ENCODE measurements around the gene FFAR2. TPM values are rescaled to one million over a fixed set of nuclear protein-coding genes. Genes with fewer than 3 reads are reported as not detected.
A peak's percentile ranks its signal among the peaks of the same experiment; 100 is the strongest.

Gene FFAR2
- total and polyA plus RNA-seq, 5 experiments from 2014 or later = not detected

DNA sequence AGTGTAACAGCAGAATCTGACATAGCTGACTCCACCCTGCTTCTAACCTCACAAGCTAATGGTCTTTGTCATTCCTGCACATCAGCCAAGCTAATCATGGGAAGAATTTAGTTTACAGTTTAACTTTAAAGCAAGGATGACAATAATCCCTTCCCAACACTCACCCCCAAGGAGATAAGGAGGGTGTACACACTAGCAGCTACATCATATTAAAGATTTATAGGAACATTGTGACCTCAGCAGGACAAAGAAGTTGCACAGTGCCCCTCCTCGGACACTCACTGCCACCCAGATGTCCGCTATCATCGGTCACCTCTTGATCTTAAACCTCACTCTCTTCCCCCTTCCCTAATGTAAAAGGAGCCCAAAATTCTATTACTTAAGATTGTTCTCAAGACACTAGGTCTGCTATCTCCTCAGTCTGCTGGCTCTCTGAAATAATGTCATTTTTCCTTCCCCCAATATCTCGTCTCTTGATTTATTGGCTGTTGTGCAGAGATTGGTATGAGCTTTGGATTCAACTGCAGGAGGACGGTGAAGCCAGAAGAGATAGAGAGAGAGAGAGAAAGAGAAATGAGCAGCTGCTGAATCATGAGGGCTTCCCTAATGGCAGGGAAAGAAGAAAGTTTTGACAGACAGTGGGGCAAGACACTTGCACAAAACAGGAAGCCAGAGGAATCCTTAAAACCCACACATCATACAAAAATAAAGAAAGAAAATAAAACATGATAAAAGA lies 17.5 kb upstream of the FFAR2 start:
- no peak for DNase-seq
- Mint-ChIP-seq H3K36me3 (peaks cover 0 to 23% (median 10%) of the 10 kb centered on the region in 3 donors), H3K27me3 (peaks cover 0 to 12% (median 4%) of the 10 kb centered on the region in 5 donors), H3K27ac (peak overlapping the region in 1 of 10 donors; percentile 40), H3K9me3 (peaks cover 0 to 24% (median 22%) of the 10 kb centered on the region in 9 donors), H3K4me1 (peaks cover 7 to 18% (median 10%) of the 10 kb centered on the region in 4 donors), H3K4me3 (peak overlapping the region in 1 of 10 donors; percentile 8)
- no peak for ATAC-seq
- POLR2A ChIA-PET = no interaction called here

DNA sequence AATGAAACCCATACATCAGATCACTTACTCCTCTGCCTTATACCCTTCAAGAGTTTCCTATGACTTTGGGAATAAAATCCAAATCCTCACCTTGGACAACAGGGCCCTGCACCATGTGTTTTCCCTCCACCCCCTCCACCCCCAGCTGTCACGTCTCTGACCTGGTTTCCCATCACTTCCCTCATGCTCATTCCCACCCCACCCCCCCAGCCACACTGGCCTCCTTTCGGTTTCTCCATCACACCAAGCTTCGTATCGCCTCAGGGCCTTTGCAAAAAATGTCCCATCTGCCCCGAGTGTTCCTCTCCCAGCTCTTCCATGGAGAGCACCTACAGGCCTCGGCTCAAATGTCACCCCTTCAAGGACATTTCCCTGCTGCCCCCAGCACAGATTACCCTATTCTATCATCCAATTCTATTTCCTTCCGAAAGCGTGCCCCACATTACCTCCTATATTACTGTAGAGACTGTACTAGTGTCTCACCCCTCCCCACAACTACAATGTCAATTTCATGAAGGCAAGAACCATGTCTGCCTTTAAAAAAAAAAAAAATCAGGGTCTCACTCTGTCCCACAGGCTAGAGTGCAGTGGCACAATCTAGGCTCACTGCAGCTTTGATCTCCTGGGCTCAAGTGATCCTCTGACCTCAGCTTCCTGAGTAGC lies 16.8 kb upstream of the FFAR2 start:
- peaks cover under 1 to 18% (median 10%) of the 10 kb centered on the region in 5 donors for H3K27me3 Mint-ChIP-seq
- DNase-seq (no peak), ATAC-seq (no peak)
- H3K27ac Mint-ChIP-seq = no peak overlapping the region
- POLR2A ChIA-PET = no interaction called here
- peaks cover 0 to 23% (median 10%) of the 10 kb centered on the region in 3 donors for H3K36me3 Mint-ChIP-seq
- H3K9me3 Mint-ChIP-seq = peaks cover 0 to 24% (median 22%) of the 10 kb centered on the region in 9 donors
- peak overlapping the region in 2 of 10 donors; percentile 22 to 25 for H3K4me3 Mint-ChIP-seq
- H3K4me1 Mint-ChIP-seq = peaks cover 7 to 24% (median 13%) of the 10 kb centered on the region in 4 donors

DNA sequence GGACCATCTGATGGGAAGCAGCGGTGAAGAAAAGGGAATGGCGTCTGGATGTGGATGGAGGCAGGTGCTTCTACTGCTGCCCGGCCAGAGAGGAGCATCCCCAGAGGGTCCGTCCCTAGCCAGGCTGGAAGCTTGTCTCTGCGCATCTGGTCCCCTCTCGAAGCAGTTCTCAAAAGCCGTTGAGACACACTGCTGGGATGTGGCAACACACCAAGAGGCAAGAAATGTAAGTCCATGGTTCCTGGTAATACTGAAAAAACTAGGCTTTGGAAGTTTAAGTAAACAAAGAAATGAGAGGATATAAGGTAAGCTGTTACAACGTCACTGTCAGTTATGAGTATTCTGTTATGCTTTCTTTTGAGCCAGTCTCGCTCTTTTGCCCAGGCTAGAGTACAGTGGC lies 15.1 kb upstream of the FFAR2 start:
- Mint-ChIP-seq H3K4me1 (peaks cover 15 to 36% (median 21%) of the 10 kb centered on the region in 4 donors), H3K9me3 (peaks cover 0 to 24% (median 22%) of the 10 kb centered on the region in 9 donors), H3K4me3 (no peak overlapping the region), H3K36me3 (peaks cover 0 to 23% (median 10%) of the 10 kb centered on the region in 3 donors), H3K27me3 (peaks cover 7 to 30% (median 19%) of the 10 kb centered on the region in 5 donors), H3K27ac (peak overlapping the region in 1 of 10 donors; percentile 48)
- ATAC-seq (no peak), DNase-seq (no peak)
- POLR2A ChIA-PET = no interaction called here

GRCh38 chr19:35433448-35433847 lies 14.6 kb upstream of the FFAR2 start:
- Mint-ChIP-seq H3K9me3 (peaks cover 0 to 24% (median 22%) of the 10 kb centered on the region in 9 donors), H3K36me3 (peaks cover 0 to 23% (median 10%) of the 10 kb centered on the region in 3 donors), H3K27ac (no peak overlapping the region), H3K4me1 (peaks cover 15 to 40% (median 21%) of the 10 kb centered on the region in 4 donors), H3K27me3 (peaks cover 7 to 33% (median 19%) of the 10 kb centered on the region in 5 donors), H3K4me3 (no peak overlapping the region)
- ATAC-seq (no peak), DNase-seq (no peak)
- POLR2A ChIA-PET = no interaction called here

DNA sequence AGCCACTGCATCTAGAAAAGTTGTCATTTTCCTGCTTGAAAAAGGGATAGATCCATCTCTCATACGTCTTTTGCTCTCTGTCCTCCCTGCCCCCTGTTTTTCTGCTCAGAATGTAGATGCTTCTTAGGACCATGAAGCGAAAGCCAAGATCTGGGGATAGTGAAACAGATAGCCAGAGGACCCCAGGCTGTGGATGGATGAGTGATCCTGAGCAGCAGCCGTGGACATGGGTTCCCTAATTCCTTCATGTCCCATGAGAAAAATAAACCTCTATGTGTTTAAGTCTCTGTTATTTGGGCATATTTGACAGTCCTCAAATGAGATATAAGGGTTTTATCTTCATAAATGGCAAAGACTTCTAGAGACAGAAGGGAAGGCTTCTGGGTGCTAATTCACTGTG lies 12.2 kb upstream of the FFAR2 start:
- ATAC-seq (no peak), DNase-seq (no peak)
- peaks cover 7 to 36% (median 22%) of the 10 kb centered on the region in 5 donors for H3K27me3 Mint-ChIP-seq
- peaks cover 0 to 17% (median 8%) of the 10 kb centered on the region in 3 donors for H3K36me3 Mint-ChIP-seq
- no peak overlapping the region for H3K4me3 Mint-ChIP-seq
- H3K4me1 Mint-ChIP-seq = peaks cover 11 to 36% (median 17%) of the 10 kb centered on the region in 4 donors
- peaks cover 0 to 18% (median 15%) of the 10 kb centered on the region in 9 donors for H3K9me3 Mint-ChIP-seq
- POLR2A ChIA-PET = no interaction called here
- peak overlapping the region in 3 of 10 donors; percentile 15 to 61 (median 51) for H3K27ac Mint-ChIP-seq

DNA sequence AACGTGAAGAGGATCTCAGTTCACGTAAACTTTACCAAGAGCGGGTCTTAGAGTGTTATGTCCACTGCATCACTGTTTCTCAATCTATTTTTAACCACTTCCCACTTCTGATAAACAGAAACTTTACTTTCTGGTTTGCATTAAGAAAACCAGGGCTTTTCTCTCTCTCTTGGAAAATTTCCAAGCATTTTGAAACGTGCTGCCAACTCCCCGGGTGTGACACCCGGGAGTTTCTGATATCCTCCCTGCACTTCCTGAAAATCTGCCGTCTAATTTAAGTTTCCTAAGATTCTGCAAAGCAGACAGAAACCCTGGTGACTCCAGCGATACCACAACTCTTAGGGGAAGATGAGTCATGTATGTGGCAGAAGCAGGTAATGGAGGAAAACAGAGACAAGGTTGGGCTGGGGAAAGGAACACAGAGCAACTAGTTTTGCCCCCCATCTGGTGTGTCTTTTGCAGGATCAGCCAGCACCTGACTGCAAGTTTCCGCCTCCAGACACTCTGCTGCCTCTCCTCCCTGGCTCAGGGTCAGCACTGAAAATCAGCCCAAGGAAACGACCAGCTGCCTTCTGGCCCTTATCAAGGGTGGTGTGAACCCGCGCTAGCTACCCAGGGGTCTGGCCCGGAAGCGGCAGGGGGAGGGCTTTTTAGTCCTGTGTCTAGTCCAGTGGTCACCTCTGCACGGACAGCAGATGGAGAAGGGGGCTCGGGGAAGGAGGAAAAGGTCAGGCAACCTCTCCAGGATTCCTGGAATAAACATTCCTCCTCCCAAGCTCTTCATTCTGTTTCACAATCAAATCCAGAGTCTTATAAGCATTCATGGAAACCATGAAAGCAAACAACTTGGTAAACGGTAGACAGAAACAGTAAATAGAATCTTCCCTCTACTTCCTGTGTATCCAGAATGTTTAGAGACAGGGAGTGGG lies 11.3 kb upstream of the FFAR2 start:
- peaks cover 11 to 34% (median 12%) of the 10 kb centered on the region in 4 donors for H3K4me1 Mint-ChIP-seq
- no peak for DNase-seq
- H3K36me3 Mint-ChIP-seq = peaks cover 0 to 10% (median 3%) of the 10 kb centered on the region in 3 donors
- ATAC-seq = no peak
- peak overlapping the region in 2 of 10 donors; percentile 51 to 61 for H3K27ac Mint-ChIP-seq
- H3K27me3 Mint-ChIP-seq = peaks cover 7 to 36% (median 22%) of the 10 kb centered on the region in 5 donors
- H3K9me3 Mint-ChIP-seq = peaks cover 0 to 9% (median 7%) of the 10 kb centered on the region in 9 donors
- POLR2A ChIA-PET = no interaction called here
- H3K4me3 Mint-ChIP-seq = peak overlapping the region in 4 of 10 donors; percentile 33 to 53 (median 46)

- DNase-seq = no peak
- peaks cover 0 to 4% (median 0%) of the 10 kb centered on the region in 9 donors for H3K9me3 Mint-ChIP-seq
- POLR2A ChIA-PET = interaction anchor here (0.6 kb wide), 1 partner anchor 24 kb away, joined by 3 read pairs; no protein-coding TSS in a partner anchor
- ATAC-seq = no peak
- peaks cover 0 to 3% (median 0%) of the 10 kb centered on the region in 3 donors for H3K36me3 Mint-ChIP-seq
- no peak overlapping the region for H3K4me3 Mint-ChIP-seq
- H3K27ac Mint-ChIP-seq = no peak overlapping the region
- peaks cover 11 to 35% (median 12%) of the 10 kb centered on the region in 4 donors for H3K4me1 Mint-ChIP-seq
- peaks cover 7 to 34% (median 15%) of the 10 kb centered on the region in 5 donors for H3K27me3 Mint-ChIP-seq
Measured at GRCh38 chr19:35437406-35437951, 10.6 kb upstream of the FFAR2 start.

GRCh38 chr19:35438096-35438495 lies 10.0 kb upstream of the FFAR2 start:
- H3K27ac Mint-ChIP-seq = no peak overlapping the region
- ATAC-seq (no peak), DNase-seq (no peak)
- no peak overlapping the region for H3K4me3 Mint-ChIP-seq
- H3K36me3 Mint-ChIP-seq = no peaks in the 10 kb centered on the region
- H3K4me1 Mint-ChIP-seq = peaks cover 11 to 35% (median 12%) of the 10 kb centered on the region in 4 donors
- H3K9me3 Mint-ChIP-seq = peaks cover 0 to 2% (median 0%) of the 10 kb centered on the region in 9 donors
- POLR2A ChIA-PET = interaction anchor here (0.6 kb wide), 1 partner anchor 23 kb away, joined by 3 read pairs; no protein-coding TSS in a partner anchor
- peaks cover 7 to 30% (median 12%) of the 10 kb centered on the region in 5 donors for H3K27me3 Mint-ChIP-seq

GRCh38 chr19:35438527-35438926 lies 9.5 kb upstream of the FFAR2 start:
- peaks cover 11 to 35% (median 12%) of the 10 kb centered on the region in 4 donors for H3K4me1 Mint-ChIP-seq
- no peak overlapping the region for H3K27ac Mint-ChIP-seq
- DNase-seq (no peak), ATAC-seq (no peak)
- H3K9me3 Mint-ChIP-seq = peaks cover 0 to 1% (median 0%) of the 10 kb centered on the region in 9 donors
- H3K4me3 Mint-ChIP-seq = no peak overlapping the region
- peaks cover 7 to 30% (median 12%) of the 10 kb centered on the region in 5 donors for H3K27me3 Mint-ChIP-seq
- H3K36me3 Mint-ChIP-seq = no peaks in the 10 kb centered on the region
- POLR2A ChIA-PET = no interaction called here

DNA sequence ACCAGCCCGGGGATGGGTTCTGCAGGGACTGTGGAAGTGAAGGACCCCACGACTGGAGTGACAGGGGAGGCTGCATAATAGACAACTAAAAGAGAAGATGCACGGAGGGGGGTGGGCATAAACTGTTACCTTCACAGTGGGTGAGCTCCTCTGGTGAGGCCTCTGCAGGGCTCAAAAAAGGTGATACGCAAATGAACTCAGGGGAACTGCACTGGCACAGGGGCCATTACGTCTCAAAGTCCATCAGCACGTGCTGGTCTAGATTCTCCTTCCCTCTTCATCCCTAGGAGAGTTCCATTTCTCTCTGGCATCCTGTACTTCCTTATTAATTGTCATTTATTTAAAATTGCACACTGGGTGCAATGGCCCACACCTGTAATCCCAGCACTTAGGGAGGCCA lies 8.1 kb upstream of the FFAR2 start:
- Mint-ChIP-seq H3K27ac (no peak overlapping the region), H3K4me1 (peaks cover 11 to 39% (median 12%) of the 10 kb centered on the region in 4 donors), H3K9me3 (no peaks in the 10 kb centered on the region), H3K27me3 (peaks cover 8 to 30% (median 16%) of the 10 kb centered on the region in 5 donors), H3K4me3 (no peak overlapping the region), H3K36me3 (no peaks in the 10 kb centered on the region)
- no peak for DNase-seq
- no peak for ATAC-seq
- POLR2A ChIA-PET = no interaction called here

- Mint-ChIP-seq H3K27ac (no peak overlapping the region), H3K4me3 (no peak overlapping the region), H3K4me1 (peaks cover 6 to 39% (median 11%) of the 10 kb centered on the region in 4 donors), H3K27me3 (peaks cover 4 to 30% (median 17%) of the 10 kb centered on the region in 5 donors), H3K36me3 (no peaks in the 10 kb centered on the region), H3K9me3 (no peaks in the 10 kb centered on the region)
- POLR2A ChIA-PET = no interaction called here
- ATAC-seq (no peak), DNase-seq (no peak)
Measured at GRCh38 chr19:35442091-35442490, 6.0 kb upstream of the FFAR2 start.

DNA sequence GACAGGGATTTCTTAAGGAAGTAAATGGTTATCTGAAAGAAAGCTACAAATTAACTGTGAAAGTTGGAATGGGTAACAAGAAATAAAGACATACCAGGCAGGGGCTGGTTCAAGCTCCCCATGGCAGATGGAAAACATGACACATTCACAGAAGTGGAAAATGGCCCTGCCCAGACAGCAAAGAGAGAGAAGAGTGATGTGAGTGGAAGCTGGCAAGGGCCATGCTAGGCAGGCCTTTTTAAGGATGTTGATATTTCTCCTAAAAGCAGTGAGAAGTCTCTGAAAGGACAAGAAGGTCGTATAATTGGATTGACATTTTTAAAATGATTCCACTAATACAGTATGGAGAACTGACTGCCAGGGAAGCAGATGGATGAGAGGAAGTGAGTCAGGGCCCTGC lies 3.3 kb upstream of the FFAR2 start:
- Mint-ChIP-seq H3K27me3 (peaks cover 6 to 42% (median 16%) of the 10 kb centered on the region in 5 donors), H3K4me3 (peak overlapping the region in 1 of 10 donors; percentile 3), H3K36me3 (peaks cover 0 to 3% (median 0%) of the 10 kb centered on the region in 3 donors), H3K4me1 (peaks cover 9 to 56% (median 12%) of the 10 kb centered on the region in 4 donors), H3K27ac (peak overlapping the region in 3 of 10 donors; percentile 2 to 17 (median 15)), H3K9me3 (no peaks in the 10 kb centered on the region)
- no peak for DNase-seq
- POLR2A ChIA-PET = no interaction called here
- no peak for ATAC-seq
